RWPE1 (cell line): ENCODE measurements around the gene WDFY1.

Experiments
- CTCF ChIA-PET: fragments of 350-600 bp; sonication (Branson Sonifier 250); formaldehyde crosslinking; extraction: SDS; loops from one replicate; lab custom pipeline; 2021; lab: Yijun Ruan, JAX
- POLR2A ChIA-PET: fragments of 400-600 bp; formaldehyde crosslinking; extraction: SDS; loops from one replicate; lab custom pipeline; 2020; ENCODE audit warnings: antibody characterized with exemption; ENCODE audit not compliant: low non-redundant PET; lab: Yijun Ruan, JAX
- DNase-seq: peaks from one replicate; pipeline ENCODE4 v3.0.0; 2012; ENCODE audit warnings: low spot score
- H3K27ac ChIP-seq: fragments of 450-650 bp; 2 replicates; pipeline ENCODE4 v1.5.1; 2017
- CTCF ChIP-seq: fragments of 450-650 bp; conservative IDR thresholded peaks from 2 replicates; pipeline ENCODE4 v1.5.1; 2017; ENCODE audit warnings: low read depth, mild to moderate bottlenecking

Gene WDFY1

DNA sequence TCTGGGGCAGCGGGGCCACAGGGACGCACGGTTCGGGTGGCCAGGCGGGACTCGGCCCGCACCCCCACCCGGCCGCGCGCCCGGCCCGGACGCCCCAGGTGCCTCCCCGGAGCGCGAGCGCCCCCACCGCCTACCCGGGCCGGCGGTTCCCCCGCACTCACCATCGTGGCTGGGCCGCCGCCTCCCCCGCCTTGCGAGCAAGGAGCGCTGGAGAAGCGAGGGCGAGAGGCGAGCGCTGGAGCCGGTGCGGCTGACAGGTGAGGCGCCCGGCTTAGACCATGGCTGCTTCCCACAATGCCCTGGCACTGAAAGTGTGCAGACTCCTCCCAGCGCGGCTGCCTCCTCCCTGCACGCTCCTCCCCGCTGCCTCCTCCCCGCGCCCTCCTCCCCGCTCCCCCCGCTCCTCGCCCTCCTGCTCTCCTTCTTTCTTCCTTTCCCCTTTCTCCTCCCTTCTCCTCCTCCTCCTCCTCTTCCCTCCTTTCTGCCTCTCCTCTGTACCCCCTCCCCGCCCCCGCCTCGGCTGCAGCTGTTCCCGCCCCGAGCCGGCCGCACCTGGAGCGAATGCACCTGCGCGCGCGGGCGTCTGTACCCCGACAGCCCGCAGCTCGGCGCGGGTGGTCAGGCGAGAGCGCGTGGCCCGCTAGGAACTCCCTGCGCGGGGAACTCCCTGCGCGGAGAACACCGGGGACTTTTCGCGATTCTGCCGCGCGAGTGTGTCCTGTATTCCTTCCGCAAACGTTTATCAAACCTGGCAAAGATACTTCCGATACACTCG is 107.7 kb downstream of the WDFY1 start, which contains the start of gene AP1S3:
AP1S3 (minus strand) TSS at position 296 of the 775 bp plus-strand sequence; CDS start at position 164, 132 bp downstream.
- DNase-seq = peak; percentile 89
- no peak; the same call in 1 of the 2 replicates for TF ChIP-seq CTCF
- ChIA-PET POLR2A (interaction anchor here (0.6 kb wide), 1 partner anchor 126 kb away, joined by 3 read pairs; no protein-coding TSS in a partner anchor), CTCF (interaction anchor here (0.9 kb wide), 1 partner anchor 38 kb away, joined by 3 read pairs; no protein-coding TSS in a partner anchor)
- peak within 1 kb of the TSS; percentile 70 for H3K27ac ChIP-seq

GRCh38 chr2:223835701-223836532 is 109.2 kb downstream of the WDFY1 start:
- peak overlapping the region; percentile 70 for H3K27ac ChIP-seq
- TF ChIP-seq CTCF = no peak
- CTCF ChIA-PET = interaction anchor here (0.5 to 0.9 kb wide), 3 partner anchors 36 to 233 kb away, joined by 3 read pairs; no protein-coding TSS in a partner anchor
- POLR2A ChIA-PET = no interaction called here
- peak; percentile 44 for DNase-seq

DNA sequence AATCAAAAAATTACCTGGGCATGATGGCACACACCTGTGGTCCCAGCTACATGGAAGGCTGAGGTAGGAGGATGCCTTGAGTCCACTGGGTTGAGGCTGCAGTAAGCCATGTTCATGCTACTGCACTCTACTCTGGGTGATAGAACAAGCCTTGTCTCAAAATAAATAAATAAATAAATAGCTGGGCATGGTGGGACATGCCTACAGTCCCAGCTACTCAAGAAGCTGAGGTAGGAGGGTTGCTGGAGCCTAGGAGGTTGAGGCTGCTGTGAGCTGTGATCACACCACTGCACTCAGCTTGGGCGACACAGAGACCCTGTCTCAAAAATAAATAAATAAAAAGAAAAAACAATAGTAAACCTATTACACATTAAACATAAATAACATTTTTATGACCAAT is 110.7 kb downstream of the WDFY1 start:
- H3K27ac ChIP-seq = no peak overlapping the region
- no peak for DNase-seq
- ChIA-PET POLR2A (no interaction called here), CTCF (no interaction called here)
- TF ChIP-seq CTCF = no peak

DNA sequence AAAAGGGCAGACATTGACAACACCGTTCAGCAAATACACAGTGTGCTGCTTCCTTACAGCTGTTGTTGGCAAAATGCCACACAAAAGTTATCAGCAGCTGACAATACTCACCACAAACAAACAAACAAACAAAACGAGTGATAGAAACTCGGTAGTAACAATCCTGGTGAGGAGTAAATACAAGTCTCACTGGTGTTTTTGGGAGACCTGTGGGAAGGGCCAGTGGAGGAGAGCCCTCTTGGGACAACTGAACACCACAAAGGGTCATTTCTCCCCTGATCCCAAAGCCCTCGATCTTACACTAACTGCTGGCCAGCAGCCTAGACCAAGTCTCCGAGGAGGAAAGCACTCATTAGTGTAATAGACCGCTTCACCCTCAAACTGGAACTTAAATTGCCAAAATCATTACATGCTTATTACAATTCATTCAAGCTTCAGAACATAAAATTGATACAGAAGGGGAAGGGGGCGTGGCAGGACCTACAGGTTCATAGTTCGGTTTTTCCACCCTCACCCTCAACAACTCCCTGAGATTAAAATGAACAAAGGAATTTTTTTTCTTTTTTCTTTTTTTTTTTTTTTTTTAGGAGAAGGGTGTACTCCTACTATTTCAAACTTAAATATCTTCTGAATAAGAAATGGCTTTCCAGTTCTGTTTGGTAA is 112.8 kb downstream of the WDFY1 start:
- DNase-seq = no peak
- ChIA-PET POLR2A (no interaction called here), CTCF (interaction anchor here (0.6 kb wide), 2 partner anchors 35 to 52 kb away, joined by 4 to 6 read pairs; no protein-coding TSS in a partner anchor)
- H3K27ac ChIP-seq = no peak overlapping the region
- TF ChIP-seq CTCF = no peak

- DNase-seq = no peak
- no peak for TF ChIP-seq CTCF
- ChIA-PET CTCF (interaction anchor here (0.6 kb wide), 1 partner anchor 117 kb away, joined by 3 read pairs; no protein-coding TSS in a partner anchor), POLR2A (no interaction called here)
- no peak overlapping the region for H3K27ac ChIP-seq
Observed at GRCh38 chr2:223829128-223829527, 116.0 kb downstream of the WDFY1 start.

GRCh38 chr2:223828314-223828713 is 116.8 kb downstream of the WDFY1 start:
- no peak for DNase-seq
- no peak overlapping the region for H3K27ac ChIP-seq
- ChIA-PET CTCF (no interaction called here), POLR2A (no interaction called here)
- no peak for TF ChIP-seq CTCF
